Hematopoietic multipotent progenitor cell treated with erythropoietin and hydrocortisone succinate and interleukin-3 and kit ligand, for 4 days (in vitro differentiated cells): Measurements from ENCODE around the gene SAP25.
"Not testable (repeated sequence)": the region's sequence is repeated elsewhere in the genome, so short reads cannot be mapped to it uniquely, and the experiment has no call there.

Source experiments
- DNase-seq: peaks from one replicate; pipeline ENCODE4 v3.0.0-alpha.2; 2015

The SAP25 gene

DNA sequence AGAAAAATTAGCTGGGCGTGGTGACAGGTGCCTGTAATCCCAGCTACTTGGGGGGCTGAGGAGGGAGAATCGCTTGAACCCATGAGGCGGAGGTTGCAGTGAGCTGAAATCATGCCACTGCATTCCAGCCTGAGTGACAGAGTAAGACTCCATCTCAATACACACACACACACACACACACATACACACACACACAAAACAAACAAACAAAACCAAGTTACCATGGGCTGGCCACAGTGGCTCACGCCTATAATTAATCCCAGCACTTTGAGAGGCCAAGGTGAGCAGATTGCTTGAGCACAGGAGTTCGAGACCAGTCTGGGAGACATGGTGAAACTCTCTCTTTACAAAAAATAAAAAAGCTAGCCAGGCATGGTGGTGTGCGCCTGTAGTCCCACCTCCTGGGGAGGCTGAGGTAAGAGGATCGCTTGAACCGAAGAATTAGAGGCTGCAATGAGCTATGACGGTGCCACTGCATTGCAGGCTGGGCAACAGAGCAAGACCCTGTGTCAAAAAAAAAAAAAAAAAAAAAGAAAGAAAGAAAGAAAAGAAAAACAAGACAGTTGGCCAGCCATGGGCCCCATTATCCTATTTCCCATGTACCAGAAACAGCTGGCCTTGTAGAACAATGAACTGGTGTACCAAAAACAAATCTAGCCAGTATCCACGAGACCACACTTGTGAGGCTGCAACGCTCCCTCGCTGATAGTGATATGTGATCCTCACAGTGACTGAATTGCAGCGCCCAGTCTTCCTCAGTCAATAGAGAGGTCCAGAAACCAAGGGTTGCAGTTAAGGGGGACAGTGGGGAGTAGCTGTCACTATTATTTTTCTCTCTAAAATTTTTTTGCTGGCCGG, 41.3 kb downstream of the SAP25 start:
- DNase-seq, result peak; percentile 80

- not testable (repeated sequence) for DNase-seq
Observed at GRCh38 chr7:100528108-100528866, 45.4 kb downstream of the SAP25 start.

GRCh38 chr7:100523192-100523591, 50.5 kb downstream of the SAP25 start:
- not testable (repeated sequence) for DNase-seq
